Liver (tissue), 9 donors: ENCODE data around the gene COL23A1. TPM values are rescaled to one million over a fixed set of nuclear protein-coding genes. Genes with fewer than 3 reads are reported as not detected.
A peak's percentile ranks its signal among the peaks of the same experiment; 100 is the strongest.

Source experiments
- DNase-seq: peaks from one replicate; pipeline ENCODE4 v3.0.0-alpha.2; 2017; ENCODE audit warnings: low spot score
- H3K27ac ChIP-seq, 2 donors: one replicate each; pipeline ENCODE4 v1.7.0; 2013; ENCODE audit warnings: inconsistent platforms in 2 of 2, low read length in 2 of 2, control low read depth in 1 of 2, low read depth in 1 of 2, mild to moderate bottlenecking in 1 of 2
- H3K27me3 ChIP-seq, 4 donors: one replicate each; pipeline versions ENCODE4 v1.6.1 to v1.7.0; 2013; ENCODE audit warnings: low read length in 3 of 4, inconsistent platforms in 1 of 4, mild to moderate bottlenecking in 1 of 4, moderate library complexity in 1 of 4; ENCODE audit not compliant: control insufficient read depth in 4 of 4, insufficient read depth in 4 of 4
- H3K36me3 ChIP-seq, 4 donors: one replicate each; pipeline versions ENCODE4 v1.6.1 to v1.7.0; 2013; ENCODE audit warnings: low read length in 3 of 4, mild to moderate bottlenecking in 3 of 4, low read depth in 1 of 4, moderate library complexity in 1 of 4; ENCODE audit not compliant: control insufficient read depth in 4 of 4, insufficient read depth in 3 of 4
- H3K4me1 ChIP-seq, 4 donors: one replicate each; pipeline versions ENCODE4 v1.6.1 to v1.7.0; 2013; ENCODE audit warnings: low read length in 3 of 4, mild to moderate bottlenecking in 3 of 4, moderate library complexity in 1 of 4; ENCODE audit not compliant: control insufficient read depth in 4 of 4, insufficient read depth in 4 of 4
- H3K4me3 ChIP-seq, 3 donors: one replicate each; pipeline versions ENCODE4 v1.6.1 to v1.7.0; 2013; ENCODE audit warnings: low read length in 3 of 3, control low read depth in 1 of 3, low read depth in 1 of 3, mild to moderate bottlenecking in 1 of 3
- H3K9ac ChIP-seq, 2 donors: one replicate each; pipeline ENCODE4 v1.7.0; 2013; ENCODE audit warnings: low read length in 2 of 2, mild to moderate bottlenecking in 2 of 2, moderate library complexity in 2 of 2, control low read depth in 1 of 2, low read depth in 1 of 2
- H3K9me3 ChIP-seq, 4 donors: one replicate each; pipeline versions ENCODE4 v1.6.1 to v1.7.0; 2013; ENCODE audit warnings: low read length in 3 of 4; ENCODE audit not compliant: control insufficient read depth in 4 of 4
- FOXA1 ChIP-seq: IDR thresholded peaks from 2 replicates; pipeline ENCODE4 v1.6.1; 2016; ENCODE audit warnings: antibody characterized with exemption
- FOXA2 ChIP-seq: IDR thresholded peaks from 2 replicates; pipeline ENCODE4 v1.6.1; 2016; ENCODE audit warnings: antibody characterized with exemption
- GABPA ChIP-seq, 2 donors: IDR thresholded peaks in 1 of 2; conservative IDR thresholded peaks in 1 of 2; 2 replicates each; pipeline ENCODE4 v1.6.1; 2016; ENCODE audit warnings: antibody characterized with exemption in 2 of 2, mild to moderate bottlenecking in 1 of 2, moderate library complexity in 1 of 2
- HNF4A ChIP-seq, 2 donors: conservative IDR thresholded peaks; 2 replicates each; pipeline ENCODE4 v1.6.1; 2016; ENCODE audit warnings: antibody characterized with exemption in 2 of 2, mild to moderate bottlenecking in 2 of 2
- HNF4G ChIP-seq: IDR thresholded peaks from 2 replicates; pipeline ENCODE4 v1.6.1; 2016; ENCODE audit warnings: antibody characterized with exemption
- NR2F2 ChIP-seq: IDR thresholded peaks from 2 replicates; pipeline ENCODE4 v1.6.1; 2016; ENCODE audit warnings: antibody characterized with exemption
- RXRA ChIP-seq, 2 donors: IDR thresholded peaks; 2 replicates each; pipeline ENCODE4 v1.6.1; 2017 to 2018; ENCODE audit warnings: antibody characterized with exemption in 2 of 2, mild to moderate bottlenecking in 1 of 2
- YY1 ChIP-seq: IDR thresholded peaks from 2 replicates; pipeline ENCODE4 v1.6.1; 2016; ENCODE audit warnings: antibody characterized with exemption, mild to moderate bottlenecking
- WGBS: extraction: QIAGEN DNeasy Blood & Tissue Kit; methylation state at CpG from one replicate; pipeline ENCODE4 v1.1.7; 2013; 5-methylcytosine and 5-hydroxymethylcytosine counted together
- polyA plus RNA-seq, 2 donors: library from polyadenylated mRNA; stranded (reverse) in 1 of 2; unstranded in 1 of 2; fragments of 200-250 nt in 1 of 2; fragments of >200 nt in 1 of 2; fragmentation: Nextera tagmentation in 1 of 2; extraction: Ambion mirVana in 1 of 2; gene quantifications; one replicate each; pipeline versions ENCODE4 v1.2.1 to v1.2.3, GENCODE V29; 2013 to 2015
- total RNA-seq, 2 donors: library from RNA; depleted of rRNA; stranded (reverse); fragments of >200 nt; gene quantifications; one replicate each; pipeline ENCODE4 v1.2.3, GENCODE V29; 2014
- TF ChIP-seq, protein P1 (sequence below): IDR thresholded peaks from 2 replicates; pipeline ENCODE4 v1.6.1; 2016; ENCODE audit warnings: antibody characterized with exemption
- TF ChIP-seq, protein P2 (sequence below): fragments of 150-350 bp; IDR thresholded peaks from 2 replicates; pipeline ENCODE4 v1.5.1; 2017; ENCODE audit warnings: improper control_type of control experiment, low read depth, low read length; ENCODE audit not compliant: missing input control
- TF ChIP-seq, protein P3 (sequence below): IDR thresholded peaks from 2 replicates; pipeline ENCODE4 v1.6.1; 2016; ENCODE audit warnings: antibody characterized with exemption
- TF ChIP-seq, protein P4 (sequence below): IDR thresholded peaks from 2 replicates; pipeline ENCODE4 v1.6.1; 2016; ENCODE audit warnings: antibody characterized with exemption, mild to moderate bottlenecking
- TF ChIP-seq, protein P5 (sequence below): IDR thresholded peaks from 2 replicates; pipeline ENCODE4 v1.6.1; 2016; ENCODE audit warnings: antibody characterized with exemption
- donor health status: healthy.
- donor health status: healthy.
- donor health status: healthy.
- donor health status: healthy.
- donor health status: healthy.

The COL23A1 gene
- total and polyA plus RNA-seq, 4 donors, result 0.08 to 1.4 (median 0.27) TPM

DNA sequence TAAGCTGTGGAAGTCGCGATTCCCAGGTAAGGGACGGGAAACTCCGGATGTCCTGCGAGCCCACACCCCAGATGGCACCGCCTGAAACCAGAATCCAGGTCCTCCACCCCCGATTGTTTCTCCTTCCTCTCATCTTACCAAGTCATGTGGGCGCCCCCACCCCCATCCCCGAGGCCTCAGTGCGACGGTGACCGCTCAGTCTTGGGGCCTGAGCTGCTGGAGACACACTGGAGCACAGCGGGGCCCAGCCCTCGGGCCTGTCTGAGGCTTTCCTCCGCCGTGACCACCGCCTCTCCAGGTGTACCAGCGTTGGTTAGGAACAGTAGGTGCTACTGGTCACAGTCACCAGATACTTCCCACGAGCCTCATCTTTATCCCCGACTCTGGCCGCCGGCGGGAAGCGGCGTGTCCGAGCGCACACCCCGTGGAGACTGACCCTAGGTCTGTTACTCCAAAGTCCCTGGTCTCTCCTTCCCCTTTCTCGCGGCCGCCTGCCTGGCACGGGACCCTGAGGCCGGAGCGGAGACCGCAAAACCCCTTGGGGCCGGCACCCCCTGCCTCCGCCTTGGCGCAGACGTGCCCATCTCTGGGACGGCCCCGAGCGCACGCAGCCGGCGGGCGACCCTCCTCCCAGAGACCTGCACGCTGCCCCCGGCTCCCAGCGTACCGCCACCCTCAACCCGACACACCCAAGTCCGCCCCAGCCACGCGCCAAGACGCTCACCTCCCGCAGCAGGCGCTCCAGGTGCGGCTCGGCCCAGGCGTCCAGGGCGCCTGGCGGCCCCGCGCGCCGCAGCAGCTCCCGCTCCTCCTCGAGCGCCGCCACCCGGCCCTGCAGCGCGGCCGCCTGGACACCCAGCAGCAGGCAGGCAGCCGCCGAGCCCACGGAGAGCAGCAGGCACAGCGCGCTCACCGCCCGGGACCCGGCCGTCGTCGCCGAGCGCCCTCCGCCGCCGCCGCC, 733 bp downstream of the COL23A1 start:
- peak overlapping the region in 1 of 3 donors; percentile 49 for H3K4me3 ChIP-seq
- H3K4me1 ChIP-seq, result peaks cover 9 to 14% (median 11%) of the 10 kb centered on the region in 4 donors
- no peak overlapping the region for H3K27ac ChIP-seq
- no peak for DNase-seq
- 9% methylated on average over 91 of the region's 91 CpGs for WGBS
- H3K36me3 ChIP-seq, result peaks cover 0 to 2% (median under 1%) of the 10 kb centered on the region in 4 donors
- TF ChIP-seq, protein P1, sequence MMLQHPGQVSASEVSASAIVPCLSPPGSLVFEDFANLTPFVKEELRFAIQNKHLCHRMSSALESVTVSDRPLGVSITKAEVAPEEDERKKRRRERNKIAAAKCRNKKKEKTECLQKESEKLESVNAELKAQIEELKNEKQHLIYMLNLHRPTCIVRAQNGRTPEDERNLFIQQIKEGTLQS, result no peak
- TF ChIP-seq HNF4A (conservative IDR thresholded peaks at IDR 0.05) (no peak), RXRA (IDR thresholded peaks at IDR 0.05) (no peak), FOXA2 (no peak), HNF4G (no peak), NR2F2 (no peak), YY1 (no peak), FOXA1 (no peak)
- TF ChIP-seq, protein P2, sequence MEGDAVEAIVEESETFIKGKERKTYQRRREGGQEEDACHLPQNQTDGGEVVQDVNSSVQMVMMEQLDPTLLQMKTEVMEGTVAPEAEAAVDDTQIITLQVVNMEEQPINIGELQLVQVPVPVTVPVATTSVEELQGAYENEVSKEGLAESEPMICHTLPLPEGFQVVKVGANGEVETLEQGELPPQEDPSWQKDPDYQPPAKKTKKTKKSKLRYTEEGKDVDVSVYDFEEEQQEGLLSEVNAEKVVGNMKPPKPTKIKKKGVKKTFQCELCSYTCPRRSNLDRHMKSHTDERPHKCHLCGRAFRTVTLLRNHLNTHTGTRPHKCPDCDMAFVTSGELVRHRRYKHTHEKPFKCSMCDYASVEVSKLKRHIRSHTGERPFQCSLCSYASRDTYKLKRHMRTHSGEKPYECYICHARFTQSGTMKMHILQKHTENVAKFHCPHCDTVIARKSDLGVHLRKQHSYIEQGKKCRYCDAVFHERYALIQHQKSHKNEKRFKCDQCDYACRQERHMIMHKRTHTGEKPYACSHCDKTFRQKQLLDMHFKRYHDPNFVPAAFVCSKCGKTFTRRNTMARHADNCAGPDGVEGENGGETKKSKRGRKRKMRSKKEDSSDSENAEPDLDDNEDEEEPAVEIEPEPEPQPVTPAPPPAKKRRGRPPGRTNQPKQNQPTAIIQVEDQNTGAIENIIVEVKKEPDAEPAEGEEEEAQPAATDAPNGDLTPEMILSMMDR, result no peak
- TF ChIP-seq, protein P3, sequence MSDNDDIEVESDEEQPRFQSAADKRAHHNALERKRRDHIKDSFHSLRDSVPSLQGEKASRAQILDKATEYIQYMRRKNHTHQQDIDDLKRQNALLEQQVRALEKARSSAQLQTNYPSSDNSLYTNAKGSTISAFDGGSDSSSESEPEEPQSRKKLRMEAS, result no peak
- TF ChIP-seq, protein P4, sequence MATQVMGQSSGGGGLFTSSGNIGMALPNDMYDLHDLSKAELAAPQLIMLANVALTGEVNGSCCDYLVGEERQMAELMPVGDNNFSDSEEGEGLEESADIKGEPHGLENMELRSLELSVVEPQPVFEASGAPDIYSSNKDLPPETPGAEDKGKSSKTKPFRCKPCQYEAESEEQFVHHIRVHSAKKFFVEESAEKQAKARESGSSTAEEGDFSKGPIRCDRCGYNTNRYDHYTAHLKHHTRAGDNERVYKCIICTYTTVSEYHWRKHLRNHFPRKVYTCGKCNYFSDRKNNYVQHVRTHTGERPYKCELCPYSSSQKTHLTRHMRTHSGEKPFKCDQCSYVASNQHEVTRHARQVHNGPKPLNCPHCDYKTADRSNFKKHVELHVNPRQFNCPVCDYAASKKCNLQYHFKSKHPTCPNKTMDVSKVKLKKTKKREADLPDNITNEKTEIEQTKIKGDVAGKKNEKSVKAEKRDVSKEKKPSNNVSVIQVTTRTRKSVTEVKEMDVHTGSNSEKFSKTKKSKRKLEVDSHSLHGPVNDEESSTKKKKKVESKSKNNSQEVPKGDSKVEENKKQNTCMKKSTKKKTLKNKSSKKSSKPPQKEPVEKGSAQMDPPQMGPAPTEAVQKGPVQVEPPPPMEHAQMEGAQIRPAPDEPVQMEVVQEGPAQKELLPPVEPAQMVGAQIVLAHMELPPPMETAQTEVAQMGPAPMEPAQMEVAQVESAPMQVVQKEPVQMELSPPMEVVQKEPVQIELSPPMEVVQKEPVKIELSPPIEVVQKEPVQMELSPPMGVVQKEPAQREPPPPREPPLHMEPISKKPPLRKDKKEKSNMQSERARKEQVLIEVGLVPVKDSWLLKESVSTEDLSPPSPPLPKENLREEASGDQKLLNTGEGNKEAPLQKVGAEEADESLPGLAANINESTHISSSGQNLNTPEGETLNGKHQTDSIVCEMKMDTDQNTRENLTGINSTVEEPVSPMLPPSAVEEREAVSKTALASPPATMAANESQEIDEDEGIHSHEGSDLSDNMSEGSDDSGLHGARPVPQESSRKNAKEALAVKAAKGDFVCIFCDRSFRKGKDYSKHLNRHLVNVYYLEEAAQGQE, result no peak
- TF ChIP-seq, protein P5, sequence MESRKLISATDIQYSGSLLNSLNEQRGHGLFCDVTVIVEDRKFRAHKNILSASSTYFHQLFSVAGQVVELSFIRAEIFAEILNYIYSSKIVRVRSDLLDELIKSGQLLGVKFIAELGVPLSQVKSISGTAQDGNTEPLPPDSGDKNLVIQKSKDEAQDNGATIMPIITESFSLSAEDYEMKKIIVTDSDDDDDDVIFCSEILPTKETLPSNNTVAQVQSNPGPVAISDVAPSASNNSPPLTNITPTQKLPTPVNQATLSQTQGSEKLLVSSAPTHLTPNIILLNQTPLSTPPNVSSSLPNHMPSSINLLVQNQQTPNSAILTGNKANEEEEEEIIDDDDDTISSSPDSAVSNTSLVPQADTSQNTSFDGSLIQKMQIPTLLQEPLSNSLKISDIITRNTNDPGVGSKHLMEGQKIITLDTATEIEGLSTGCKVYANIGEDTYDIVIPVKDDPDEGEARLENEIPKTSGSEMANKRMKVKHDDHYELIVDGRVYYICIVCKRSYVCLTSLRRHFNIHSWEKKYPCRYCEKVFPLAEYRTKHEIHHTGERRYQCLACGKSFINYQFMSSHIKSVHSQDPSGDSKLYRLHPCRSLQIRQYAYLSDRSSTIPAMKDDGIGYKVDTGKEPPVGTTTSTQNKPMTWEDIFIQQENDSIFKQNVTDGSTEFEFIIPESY, result no peak
- H3K27me3 ChIP-seq, result peaks cover 0 to 4% (median 0%) of the 10 kb centered on the region in 4 donors
- H3K9me3 ChIP-seq, result peaks cover 0 to 3% (median 0%) of the 10 kb centered on the region in 4 donors
- no peak overlapping the region for H3K9ac ChIP-seq

DNA sequence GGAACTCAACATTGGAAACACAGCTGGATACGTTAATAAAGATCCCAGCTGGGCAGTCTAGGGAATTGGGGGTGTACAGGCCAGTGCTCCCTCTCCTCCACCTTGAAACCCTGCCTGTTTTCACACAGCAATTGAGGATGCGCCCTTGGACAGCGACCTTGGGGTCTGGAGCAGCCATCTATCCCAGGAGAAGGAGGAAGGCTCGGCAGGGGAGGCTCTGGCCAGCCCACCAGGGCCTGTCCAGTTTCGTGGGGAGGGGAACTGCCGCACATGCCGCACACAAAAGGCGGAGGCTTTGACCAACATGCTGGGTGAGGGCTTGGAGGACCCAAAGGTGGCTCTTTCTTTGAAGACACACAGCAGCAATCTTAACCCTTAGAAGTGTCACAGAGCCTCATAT, 1.4 kb downstream of the COL23A1 start:
- H3K27ac ChIP-seq, result no peak overlapping the region
- peaks cover 9 to 14% (median 11%) of the 10 kb centered on the region in 4 donors for H3K4me1 ChIP-seq
- H3K27me3 ChIP-seq, result peaks cover 0 to 4% (median 0%) of the 10 kb centered on the region in 4 donors
- H3K9ac ChIP-seq, result no peak overlapping the region
- no peak for DNase-seq
- no peak overlapping the region for H3K4me3 ChIP-seq
- WGBS, result 62% methylated on average over 8 of the region's 8 CpGs
- TF ChIP-seq, protein P5, result no peak
- TF ChIP-seq, protein P1, result no peak
- TF ChIP-seq HNF4A (conservative IDR thresholded peaks at IDR 0.05), result no peak
- no peak for TF ChIP-seq GABPA (IDR thresholded peaks at IDR 0.05 in 1 of 2, conservative IDR thresholded peaks at IDR 0.05 in 1 of 2)
- TF ChIP-seq, protein P3, result no peak
- TF ChIP-seq YY1, result no peak
- H3K36me3 ChIP-seq, result no peaks in the 10 kb centered on the region
- peaks cover 0 to 3% (median 0%) of the 10 kb centered on the region in 4 donors for H3K9me3 ChIP-seq
